Stomach (tissue), 9 donors: ENCODE measurements around the gene HDLBP. TPM values are rescaled to one million over a fixed set of nuclear protein-coding genes. Genes with fewer than 3 reads are reported as not detected.

ENCODE experiments used
- DNase-seq, 2 donors: peaks; one replicate each; pipeline versions ENCODE4 v3.0.0 to v3.0.0-alpha.2; 2013 to 2019
- H3K27ac ChIP-seq, 5 donors: fragments of 200-600 bp in 4 of 5; sonication (generic) in 4 of 5; one replicate each; pipeline ENCODE4 v1.5.1; 2013 to 2019; ENCODE audit warnings: mild to moderate bottlenecking in 1 of 5, moderate library complexity in 1 of 5
- H3K27me3 ChIP-seq, 3 donors: fragments of 200-600 bp; sonication (generic); one replicate each; pipeline ENCODE4 v1.5.1; 2017 to 2019; ENCODE audit warnings: mixed run types in 1 of 3
- H3K36me3 ChIP-seq, 4 donors: fragments of 200-600 bp; sonication (generic); 1 replicate in 3 of 4; 2 replicates in 1 of 4; pipeline ENCODE4 v1.5.1; 2016 to 2019
- H3K4me1 ChIP-seq, 4 donors: fragments of 200-600 bp; sonication (generic); one replicate each; pipeline ENCODE4 v1.5.1; 2016 to 2019
- H3K4me3 ChIP-seq, 4 donors: fragments of 200-600 bp; sonication (generic) in 3 of 4; one replicate each; pipeline ENCODE4 v1.5.1; 2016 to 2019; ENCODE audit warnings: mild to moderate bottlenecking in 1 of 4
- H3K9me3 ChIP-seq, 4 donors: fragments of 200-600 bp; sonication (generic); one replicate each; pipeline ENCODE4 v1.5.1; 2016 to 2019
- EP300 ChIP-seq: sonication (generic); formaldehyde crosslinking; IDR thresholded peaks from one replicate; pipeline ENCODE4 v1.6.1; 2017; ENCODE audit warnings: antibody characterized with exemption
- POLR2A ChIP-seq, 4 donors: fragments of 450-650 bp; IDR thresholded peaks; one replicate each; pipeline ENCODE4 v1.6.1; 2016; ENCODE audit warnings: antibody characterized with exemption in 4 of 4, control low read depth in 2 of 4, mild to moderate bottlenecking in 1 of 4, moderate library complexity in 1 of 4
- POLR2AphosphoS5 ChIP-seq, 3 donors: sonication (generic); formaldehyde crosslinking; IDR thresholded peaks; one replicate each; pipeline ENCODE4 v1.6.1; 2016; ENCODE audit warnings: antibody characterized with exemption in 3 of 3
- WGBS, 5 donors: extraction: QIAGEN DNeasy Blood & Tissue Kit in 3 of 5; methylation state at CpG; one replicate each; pipeline versions ENCODE4 v1.1.5 to v1.1.7; 2013 to 2018; 5-methylcytosine and 5-hydroxymethylcytosine counted together
- intact Hi-C: fragments of 100-400 bp; cut with DNase I; formaldehyde crosslinking; loops from one replicate; pipeline ENCODE4 v1.15.1; 2023; ENCODE audit warnings: low total_unique reads
- polyA plus RNA-seq, 3 donors: library from polyadenylated mRNA; stranded (reverse); fragments of 200-250 nt; gene quantifications; one replicate each; pipeline ENCODE4 v1.2.3, GENCODE V29; 2013
- total RNA-seq, 5 donors: library from RNA; depleted of rRNA; stranded (reverse); fragments of >200 nt; gene quantifications; one replicate each; pipeline versions ENCODE4 v1.1.0 to v1.2.3, GENCODE V29; 2014 to 2016
- TF ChIP-seq, protein P1 (sequence below), 7 experiments: fragments of 450-650 bp in 4 of 7; fragments of 200-600 bp in 3 of 7; sonication (generic) in 3 of 7; IDR thresholded peaks; one replicate each; pipeline ENCODE4 v1.5.1; 2016 to 2019; ENCODE audit warnings: antibody characterized with exemption in 7 of 7, control low read depth in 2 of 7, mild to moderate bottlenecking in 1 of 7
- donor health status: healthy with polysubstance abuse.
- donor health status: Bipolar disorder and iron deficiency.
- donor health status: healthy.

HDLBP gene
- total and polyA plus RNA-seq, 8 donors, result 171 to 752 (median 397) TPM

DNA sequence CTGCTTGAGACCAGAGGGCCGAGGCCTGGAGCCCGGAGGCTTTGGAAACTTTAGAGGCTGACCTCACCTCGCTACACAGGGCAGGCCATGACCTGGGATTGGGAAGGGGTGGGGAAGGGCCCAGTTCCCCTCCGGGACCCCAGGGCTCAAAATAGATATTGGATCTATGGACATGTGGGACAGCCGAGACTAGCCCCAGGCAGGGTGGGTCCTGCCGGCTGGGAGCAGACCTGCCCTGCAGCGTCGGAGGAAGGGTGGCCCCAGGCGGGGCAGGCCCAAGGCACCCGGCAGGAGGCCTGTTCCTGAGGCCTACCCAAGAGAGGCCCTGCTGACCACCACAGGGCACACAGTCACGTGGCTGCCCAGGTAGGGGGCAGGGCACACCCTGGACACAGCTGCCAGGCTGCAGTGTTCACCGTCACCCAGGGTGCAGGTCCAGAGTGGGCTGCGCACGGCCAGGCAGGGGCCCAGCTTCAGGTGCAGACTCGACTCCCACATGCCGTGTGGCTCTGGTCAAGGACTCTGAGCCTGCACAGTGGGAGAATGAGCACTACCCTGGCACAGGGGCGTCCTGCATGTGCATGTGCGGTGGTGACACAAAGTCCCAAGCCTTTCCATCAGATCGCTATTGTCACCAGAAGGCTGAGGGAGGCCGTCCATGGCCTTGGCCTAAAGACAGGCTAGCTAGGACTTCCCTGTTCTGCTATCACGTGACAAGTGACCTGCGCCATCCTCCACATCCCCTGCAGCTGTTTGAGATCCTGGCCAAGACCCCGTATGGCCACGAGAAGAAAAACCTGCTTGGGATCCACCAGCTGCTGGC is 113.8 kb downstream of the HDLBP start:
- TF ChIP-seq, protein P1, sequence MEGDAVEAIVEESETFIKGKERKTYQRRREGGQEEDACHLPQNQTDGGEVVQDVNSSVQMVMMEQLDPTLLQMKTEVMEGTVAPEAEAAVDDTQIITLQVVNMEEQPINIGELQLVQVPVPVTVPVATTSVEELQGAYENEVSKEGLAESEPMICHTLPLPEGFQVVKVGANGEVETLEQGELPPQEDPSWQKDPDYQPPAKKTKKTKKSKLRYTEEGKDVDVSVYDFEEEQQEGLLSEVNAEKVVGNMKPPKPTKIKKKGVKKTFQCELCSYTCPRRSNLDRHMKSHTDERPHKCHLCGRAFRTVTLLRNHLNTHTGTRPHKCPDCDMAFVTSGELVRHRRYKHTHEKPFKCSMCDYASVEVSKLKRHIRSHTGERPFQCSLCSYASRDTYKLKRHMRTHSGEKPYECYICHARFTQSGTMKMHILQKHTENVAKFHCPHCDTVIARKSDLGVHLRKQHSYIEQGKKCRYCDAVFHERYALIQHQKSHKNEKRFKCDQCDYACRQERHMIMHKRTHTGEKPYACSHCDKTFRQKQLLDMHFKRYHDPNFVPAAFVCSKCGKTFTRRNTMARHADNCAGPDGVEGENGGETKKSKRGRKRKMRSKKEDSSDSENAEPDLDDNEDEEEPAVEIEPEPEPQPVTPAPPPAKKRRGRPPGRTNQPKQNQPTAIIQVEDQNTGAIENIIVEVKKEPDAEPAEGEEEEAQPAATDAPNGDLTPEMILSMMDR (IDR thresholded peaks at IDR 0.05), result no peak
- TF ChIP-seq EP300 (no peak), POLR2A (IDR thresholded peaks at IDR 0.05) (no peak), POLR2AphosphoS5 (IDR thresholded peaks at IDR 0.05) (no peak)
- DNase-seq, result no peak
- H3K27ac ChIP-seq, result no peak overlapping the region
- no peaks in the 10 kb centered on the region for H3K4me1 ChIP-seq
- no peaks in the 10 kb centered on the region for H3K9me3 ChIP-seq
- H3K4me3 ChIP-seq, result no peak overlapping the region
- no peaks in the 10 kb centered on the region for H3K27me3 ChIP-seq
- intact Hi-C loops, result no loop called here
- WGBS, 5 donors, result 78 to 85% (median 84%) methylated on average over 13 to 24 of the region's 24 CpGs
- H3K36me3 ChIP-seq, result peaks cover 0 to 6% (median 0%) of the 10 kb centered on the region in 4 donors

DNA sequence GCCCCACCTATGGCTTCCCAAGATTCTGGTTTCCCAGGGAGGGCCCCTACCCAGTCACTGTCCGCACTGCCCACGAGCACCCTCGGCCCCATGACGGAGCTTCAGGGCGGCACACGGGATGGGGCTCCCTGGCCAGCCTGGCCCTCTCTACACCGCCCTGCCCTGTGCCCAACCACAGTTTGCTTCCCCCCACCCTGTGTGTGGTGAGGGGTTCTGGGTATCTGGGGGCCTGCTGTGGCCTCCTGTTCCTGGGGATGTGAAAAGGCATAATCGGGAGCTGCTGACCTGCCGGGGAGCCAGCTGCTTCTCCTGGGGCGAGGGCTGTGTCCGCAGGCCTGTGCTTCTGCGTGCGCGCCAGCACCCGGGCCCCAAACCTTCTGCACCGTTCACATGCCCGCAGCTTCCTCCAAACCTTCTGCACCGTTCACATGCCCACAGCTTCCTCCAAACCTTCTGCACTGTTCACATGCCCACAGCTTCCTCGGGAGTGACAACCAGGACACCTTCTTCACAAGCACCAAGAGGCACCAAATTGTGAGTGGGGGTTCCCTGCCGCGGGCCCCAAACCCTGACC is 114.6 kb downstream of the HDLBP start:
- TF ChIP-seq, protein P1 (IDR thresholded peaks at IDR 0.05), result no peak
- no peak for TF ChIP-seq EP300
- TF ChIP-seq POLR2A (IDR thresholded peaks at IDR 0.05), result no peak
- no peak for TF ChIP-seq POLR2AphosphoS5 (IDR thresholded peaks at IDR 0.05)
- H3K27me3 ChIP-seq, result no peaks in the 10 kb centered on the region
- H3K4me1 ChIP-seq, result no peaks in the 10 kb centered on the region
- H3K9me3 ChIP-seq, result no peaks in the 10 kb centered on the region
- H3K27ac ChIP-seq, result no peak overlapping the region
- intact Hi-C loops, result no loop called here
- no peak overlapping the region for H3K4me3 ChIP-seq
- 81 to 90% (median 84%) methylated on average over 20 to 21 of the region's 21 CpGs for WGBS, 5 donors
- H3K36me3 ChIP-seq, result peaks cover 0 to 6% (median 0%) of the 10 kb centered on the region in 4 donors
- DNase-seq, result no peak

DNA sequence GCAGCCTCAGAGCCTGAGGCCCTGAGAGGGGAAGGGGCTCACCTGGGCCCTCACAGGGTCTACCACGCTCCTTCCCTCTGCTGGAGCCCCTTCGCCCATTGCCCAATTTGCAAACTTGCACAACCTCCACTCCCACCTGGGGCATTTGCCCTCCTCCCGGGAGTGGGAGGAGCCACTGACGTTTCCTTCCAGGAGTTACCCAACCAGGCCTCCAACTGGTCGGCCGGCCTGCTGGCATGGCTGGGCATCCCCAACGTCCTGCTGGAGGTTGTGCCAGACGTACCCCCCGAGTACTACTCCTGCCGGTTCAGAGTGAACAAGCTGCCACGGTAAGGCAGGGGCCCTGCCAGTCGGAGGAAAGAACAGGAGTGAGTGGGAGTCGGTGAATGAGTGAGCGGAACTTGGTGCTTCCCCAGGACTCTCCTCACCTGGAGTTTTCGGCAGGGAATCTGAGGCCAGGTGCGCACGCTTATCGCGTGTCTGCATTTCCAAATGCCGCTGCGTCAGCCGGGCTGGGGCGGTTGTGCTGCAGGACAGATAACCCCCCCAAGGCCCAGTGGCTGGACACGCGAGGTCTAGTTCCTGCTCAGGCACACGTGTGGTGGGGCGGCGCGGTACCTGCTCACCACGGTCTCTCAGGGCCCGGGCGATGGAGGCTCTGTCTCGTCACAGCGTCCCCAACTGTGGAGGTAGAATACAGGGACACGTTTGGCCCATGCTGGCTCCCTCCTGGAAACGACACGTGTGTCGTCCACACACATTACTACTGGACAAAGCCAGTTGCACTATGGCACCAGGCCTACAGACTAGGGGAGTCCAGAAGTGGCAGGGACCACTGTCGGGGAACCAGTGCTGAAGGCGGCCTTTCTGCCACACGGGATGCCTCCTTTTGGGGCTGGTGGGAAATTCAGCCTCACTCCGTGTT is 115.3 kb downstream of the HDLBP start:
- intact Hi-C loops, result no loop called here
- WGBS, 5 donors, result 81 to 85% (median 83%) methylated on average over 33 to 42 of the region's 42 CpGs
- Histone ChIP-seq H3K27me3 (no peaks in the 10 kb centered on the region), H3K4me3 (no peak overlapping the region), H3K9me3 (no peaks in the 10 kb centered on the region), H3K27ac (no peak overlapping the region), H3K36me3 (peaks cover 0 to 6% (median 0%) of the 10 kb centered on the region in 4 donors), H3K4me1 (no peaks in the 10 kb centered on the region)
- TF ChIP-seq EP300 (no peak), POLR2A (IDR thresholded peaks at IDR 0.05) (no peak), POLR2AphosphoS5 (IDR thresholded peaks at IDR 0.05) (no peak)
- TF ChIP-seq, protein P1 (IDR thresholded peaks at IDR 0.05), result no peak
- DNase-seq, result no peak

DNA sequence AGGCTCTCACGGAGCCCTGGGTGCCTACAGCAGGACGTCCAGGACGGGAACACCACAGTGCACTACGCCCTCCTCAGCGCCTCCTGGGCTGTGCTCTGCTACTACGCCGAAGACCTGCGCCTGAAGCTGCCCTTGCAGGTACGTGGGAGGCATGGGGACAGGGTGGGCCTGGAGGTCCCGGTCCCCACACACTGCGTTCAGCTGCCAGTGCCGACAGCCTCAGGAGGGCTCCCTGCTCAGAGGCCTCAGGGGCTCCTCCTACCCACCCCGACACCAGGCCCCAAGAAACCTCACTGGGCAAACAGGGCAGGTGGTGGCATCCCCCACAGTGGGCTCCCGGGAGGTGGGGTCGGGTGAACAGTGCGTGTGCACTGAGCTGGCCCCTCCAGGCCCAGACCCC is 116.2 kb downstream of the HDLBP start:
- no peaks in the 10 kb centered on the region for H3K27me3 ChIP-seq
- DNase-seq, result no peak
- H3K4me3 ChIP-seq, result no peak overlapping the region
- no peaks in the 10 kb centered on the region for H3K9me3 ChIP-seq
- TF ChIP-seq, protein P1 (IDR thresholded peaks at IDR 0.05), result no peak
- TF ChIP-seq EP300 (no peak), POLR2A (IDR thresholded peaks at IDR 0.05) (no peak), POLR2AphosphoS5 (IDR thresholded peaks at IDR 0.05) (no peak)
- no peak overlapping the region for H3K27ac ChIP-seq
- H3K36me3 ChIP-seq, result peaks cover 0 to 6% (median 0%) of the 10 kb centered on the region in 4 donors
- H3K4me1 ChIP-seq, result no peaks in the 10 kb centered on the region
- intact Hi-C loops, result no loop called here
- 85 to 89% (median 87%) methylated on average over 14 to 16 of the region's 16 CpGs; no CpG with 5 or more reads in 1 of the 5 donors for WGBS, 5 donors
